SK-N-SH (cell line): Measurements from ENCODE around the gene ELMOD2.

Source experiments
- CHD2 ChIP-seq: fragments of 150-350 bp; IDR thresholded peaks from 2 replicates; pipeline ENCODE4 v1.6.1; 2018; ENCODE audit warnings: low read length; ENCODE audit not compliant: partially characterized antibody
- CTCF ChIP-seq: fragments of 200-600 bp; sonication (generic); IDR thresholded peaks from 2 replicates; pipeline ENCODE4 v1.6.1; 2017; ENCODE audit warnings: antibody characterized with exemption, mild to moderate bottlenecking, moderate library complexity
- EP300 ChIP-seq, 2 experiments: IDR thresholded peaks; 2 replicates each; pipeline versions ENCODE4 v1.4.0 to v1.6.1; 2012; ENCODE audit warnings: borderline replicate concordance in 1 of 2, low read depth in 1 of 2, low read length in 1 of 2
- EZH2phosphoT487 ChIP-seq: fragments of 200-600 bp; sonication (generic); IDR thresholded peaks from 2 replicates; pipeline ENCODE4 v1.6.1; 2017; ENCODE audit warnings: low read depth, mixed run types, mild to moderate bottlenecking, antibody characterized with exemption, moderate library complexity, borderline replicate concordance
- FOXJ3 ChIP-seq: sonication (generic); formaldehyde crosslinking; IDR thresholded peaks from 2 replicates; pipeline ENCODE4 v1.5.1; 2020; ENCODE audit warnings: mild to moderate bottlenecking, missing genetic modification reagents
- MAX ChIP-seq: IDR thresholded peaks from 2 replicates; pipeline ENCODE4 v1.4.0; 2012; ENCODE audit warnings: low read depth
- MXI1 ChIP-seq: IDR thresholded peaks from 2 replicates; pipeline ENCODE4 v1.6.1; 2012; ENCODE audit warnings: mild to moderate bottlenecking, low read depth, low read length, improper control_type of control experiment
- NRF1 ChIP-seq: IDR thresholded peaks from 2 replicates; pipeline ENCODE4 v1.6.1; 2012; ENCODE audit warnings: low read depth, mild to moderate bottlenecking, low read length
- POLR2AphosphoS5 ChIP-seq: IDR thresholded peaks from 2 replicates; pipeline ENCODE4 v1.6.1; 2012; ENCODE audit warnings: low read depth, low read length
- RAD21 ChIP-seq: IDR thresholded peaks from 2 replicates; pipeline ENCODE4 v1.6.1; 2012; ENCODE audit warnings: mild to moderate bottlenecking, low read length
- TAF1 ChIP-seq: IDR thresholded peaks from 2 replicates; pipeline ENCODE4 v1.6.1; 2012; ENCODE audit warnings: low read depth, mild to moderate bottlenecking, low read length, moderate library complexity, borderline replicate concordance
- TF ChIP-seq, protein P1 (sequence below): IDR thresholded peaks from 2 replicates; pipeline ENCODE4 v1.6.1; 2012; ENCODE audit warnings: mild to moderate bottlenecking, low read depth, low read length, moderate library complexity

- TF ChIP-seq EP300 (IDR thresholded peaks at IDR 0.05; ENCODE audit: borderline replicate concordance in 1 of 2, low read depth in 1 of 2, low read length in 1 of 2), result no peak
- no peak for TF ChIP-seq TAF1
- TF ChIP-seq CTCF, result no peak
- TF ChIP-seq MXI1, result no peak
- TF ChIP-seq NRF1, result no peak
- TF ChIP-seq, protein P1, sequence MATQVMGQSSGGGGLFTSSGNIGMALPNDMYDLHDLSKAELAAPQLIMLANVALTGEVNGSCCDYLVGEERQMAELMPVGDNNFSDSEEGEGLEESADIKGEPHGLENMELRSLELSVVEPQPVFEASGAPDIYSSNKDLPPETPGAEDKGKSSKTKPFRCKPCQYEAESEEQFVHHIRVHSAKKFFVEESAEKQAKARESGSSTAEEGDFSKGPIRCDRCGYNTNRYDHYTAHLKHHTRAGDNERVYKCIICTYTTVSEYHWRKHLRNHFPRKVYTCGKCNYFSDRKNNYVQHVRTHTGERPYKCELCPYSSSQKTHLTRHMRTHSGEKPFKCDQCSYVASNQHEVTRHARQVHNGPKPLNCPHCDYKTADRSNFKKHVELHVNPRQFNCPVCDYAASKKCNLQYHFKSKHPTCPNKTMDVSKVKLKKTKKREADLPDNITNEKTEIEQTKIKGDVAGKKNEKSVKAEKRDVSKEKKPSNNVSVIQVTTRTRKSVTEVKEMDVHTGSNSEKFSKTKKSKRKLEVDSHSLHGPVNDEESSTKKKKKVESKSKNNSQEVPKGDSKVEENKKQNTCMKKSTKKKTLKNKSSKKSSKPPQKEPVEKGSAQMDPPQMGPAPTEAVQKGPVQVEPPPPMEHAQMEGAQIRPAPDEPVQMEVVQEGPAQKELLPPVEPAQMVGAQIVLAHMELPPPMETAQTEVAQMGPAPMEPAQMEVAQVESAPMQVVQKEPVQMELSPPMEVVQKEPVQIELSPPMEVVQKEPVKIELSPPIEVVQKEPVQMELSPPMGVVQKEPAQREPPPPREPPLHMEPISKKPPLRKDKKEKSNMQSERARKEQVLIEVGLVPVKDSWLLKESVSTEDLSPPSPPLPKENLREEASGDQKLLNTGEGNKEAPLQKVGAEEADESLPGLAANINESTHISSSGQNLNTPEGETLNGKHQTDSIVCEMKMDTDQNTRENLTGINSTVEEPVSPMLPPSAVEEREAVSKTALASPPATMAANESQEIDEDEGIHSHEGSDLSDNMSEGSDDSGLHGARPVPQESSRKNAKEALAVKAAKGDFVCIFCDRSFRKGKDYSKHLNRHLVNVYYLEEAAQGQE, result no peak
- TF ChIP-seq CHD2, result no peak
- TF ChIP-seq RAD21, result no peak
- no peak for TF ChIP-seq MAX
- no peak for TF ChIP-seq EZH2phosphoT487
- no peak for TF ChIP-seq POLR2AphosphoS5
- TF ChIP-seq FOXJ3 (CRISPR knock-in tag), result no peak
Observed at GRCh38 chr4:140581078-140581477, 57.1 kb downstream of the ELMOD2 start.
